Measurements from ENCODE around the gene OR5K3.

- TF ChIP-seq CTCF (IDR thresholded peaks at IDR 0.05), result no peak
- no peak for TF ChIP-seq EZH2phosphoT487 (IDR thresholded peaks at IDR 0.05)
Observed at GRCh38 chr3:98371186-98371585, 19.3 kb upstream of the OR5K3 start.
